Right lobe of liver (tissue), 4 donors: ENCODE measurements around the gene NAT8L.

Experiments
- CTCF ChIP-seq, 4 donors: fragments of 200-600 bp in 3 of 4; fragments of 450-650 bp in 1 of 4; IDR thresholded peaks; one replicate each; pipeline versions ENCODE4 v1.5.1 to v1.8.0; 2016 to 2022; ENCODE audit warnings: antibody characterized with exemption in 4 of 4, mild to moderate bottlenecking in 2 of 4
- POLR2A ChIP-seq: fragments of 450-650 bp; IDR thresholded peaks from one replicate; pipeline ENCODE4 v1.6.1; 2017; ENCODE audit warnings: antibody characterized with exemption, mild to moderate bottlenecking
- donor health status: DM: no; HTN: no; CAD: no.
- donor health status: DM: no; HTN: no; CAD: no.
- donor health status: DM: no; HTN: yes; CAD: no.

DNA sequence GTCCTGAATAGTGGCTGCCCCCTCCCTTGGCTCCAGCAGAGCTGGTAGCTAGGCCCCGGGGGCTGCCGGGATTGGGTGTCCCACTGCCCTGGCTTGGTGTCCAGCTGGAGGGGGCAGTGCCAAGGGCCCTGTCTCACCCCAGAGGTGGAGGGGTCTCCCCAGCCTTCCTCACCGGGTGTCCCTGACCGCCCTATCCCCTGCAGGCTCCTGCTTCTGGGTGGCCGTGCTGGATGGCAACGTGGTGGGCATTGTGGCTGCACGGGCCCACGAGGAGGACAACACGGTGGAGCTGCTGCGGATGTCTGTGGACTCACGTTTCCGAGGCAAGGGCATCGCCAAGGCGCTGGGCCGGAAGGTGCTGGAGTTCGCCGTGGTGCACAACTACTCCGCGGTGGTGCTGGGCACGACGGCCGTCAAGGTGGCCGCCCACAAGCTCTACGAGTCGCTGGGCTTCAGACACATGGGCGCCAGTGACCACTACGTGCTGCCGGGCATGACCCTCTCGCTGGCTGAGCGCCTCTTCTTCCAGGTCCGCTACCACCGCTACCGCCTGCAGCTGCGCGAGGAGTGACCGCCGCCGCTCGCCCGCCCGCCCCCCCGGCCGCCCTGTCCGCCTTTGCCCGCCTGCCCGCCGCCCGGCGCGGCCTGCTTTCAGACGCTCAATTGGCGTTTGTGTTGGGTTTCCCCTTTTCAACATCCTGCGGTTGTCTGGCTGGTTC is 4.6 kb downstream of the NAT8L start:
- TF ChIP-seq CTCF (IDR thresholded peaks at IDR 0.05) (no peak), POLR2A (no peak)
